Activated naive CD4-positive, alpha-beta T cell treated with anti-CD3 and anti-CD28 coated beads, Interleukin-2, amount 50 U/mL, for 16 hours (primary cell): ENCODE data around the gene SSTR3.
A peak's percentile ranks its signal among the peaks of the same experiment; 100 is the strongest.

ENCODE experiments used
- DNase-seq: peaks from one replicate; pipeline ENCODE4 v3.0.0-alpha.2; 2020

Gene SSTR3

GRCh38 chr22:37228106-37229011 lies 16.1 kb upstream of the SSTR3 start:
- DNase-seq, result peak; percentile 54

- no peak for DNase-seq
Observed at GRCh38 chr22:37226514-37226913, 14.2 kb upstream of the SSTR3 start.

GRCh38 chr22:37226087-37226486 lies 13.8 kb upstream of the SSTR3 start:
- DNase-seq, result no peak

GRCh38 chr22:37225481-37225880 lies 13.2 kb upstream of the SSTR3 start:
- DNase-seq, result no peak

- no peak for DNase-seq
Observed at GRCh38 chr22:37224757-37225420, 12.6 kb upstream of the SSTR3 start.

GRCh38 chr22:37223965-37224551 lies 11.8 kb upstream of the SSTR3 start:
- peak; percentile 51 for DNase-seq

GRCh38 chr22:37222440-37222971 lies 10.2 kb upstream of the SSTR3 start:
- peak; percentile 45 for DNase-seq

GRCh38 chr22:37221424-37222333 lies 9.4 kb upstream of the SSTR3 start:
- no peak for DNase-seq

GRCh38 chr22:37220543-37220981 lies 8.3 kb upstream of the SSTR3 start:
- DNase-seq, result no peak

- DNase-seq, result no peak
Observed at GRCh38 chr22:37219533-37219932, 7.3 kb upstream of the SSTR3 start.

GRCh38 chr22:37218771-37219411 lies 6.6 kb upstream of the SSTR3 start:
- DNase-seq, result peak; percentile 78

- no peak for DNase-seq
Observed at GRCh38 chr22:37218399-37218770, 6.1 kb upstream of the SSTR3 start.

- DNase-seq, result no peak
Observed at GRCh38 chr22:37215890-37216289, 3.6 kb upstream of the SSTR3 start.

GRCh38 chr22:37214731-37215030 lies 2.4 kb upstream of the SSTR3 start:
- peak; percentile 5 for DNase-seq

GRCh38 chr22:37213941-37214730 lies 1.9 kb upstream of the SSTR3 start:
- peak; percentile 7 for DNase-seq

- DNase-seq, result peak; percentile 8
Observed at GRCh38 chr22:37213218-37213855, 1.1 kb upstream of the SSTR3 start.

- no peak for DNase-seq
Observed at GRCh38 chr22:37211866-37212173, 457 bp downstream of the SSTR3 start.

GRCh38 chr22:37211075-37211865 lies 1.0 kb downstream of the SSTR3 start:
- peak; percentile 9 for DNase-seq

GRCh38 chr22:37210041-37210803 lies 2.1 kb downstream of the SSTR3 start:
- peak; percentile 10 for DNase-seq
